Neural crest cell (in vitro differentiated cells): ENCODE measurements around the gene ETNPPL. TPM values are rescaled to one million over a fixed set of nuclear protein-coding genes. Genes with fewer than 3 reads are reported as not detected.

Source experiments
- DNase-seq: peaks from one replicate; pipeline ENCODE4 v3.0.0; 2021; ENCODE audit warnings: low read depth, mixed read lengths, low spot score
- H3K27ac Mint-ChIP-seq: one replicate; pipeline ENCODE4 v1.8.0; 2021; ENCODE audit warnings: mild to moderate bottlenecking, mixed read lengths; ENCODE audit not compliant: unreplicated experiment
- H3K27me3 Mint-ChIP-seq: 2 replicates; pipeline ENCODE4 v1.8.0; 2021; ENCODE audit warnings: low read depth, mild to moderate bottlenecking, mixed read lengths
- H3K36me3 Mint-ChIP-seq: 2 replicates; pipeline ENCODE4 v1.8.0; 2021; ENCODE audit warnings: low read depth, mild to moderate bottlenecking, mixed read lengths
- H3K4me1 Mint-ChIP-seq: 2 replicates; pipeline ENCODE4 v1.8.0; 2021; ENCODE audit warnings: mixed read lengths
- H3K4me3 Mint-ChIP-seq: one replicate; pipeline ENCODE4 v1.8.0; 2021; ENCODE audit warnings: mild to moderate bottlenecking, mixed read lengths
- H3K9me3 Mint-ChIP-seq: 2 replicates; pipeline ENCODE4 v1.8.0; 2021; ENCODE audit warnings: mixed read lengths
- total RNA-seq: library from RNA; stranded (reverse); gene quantifications from 2 replicates; pipeline ENCODE4 v1.2.1, GENCODE V29; 2021
- TF ChIP-seq, protein P1 (sequence below): fragments of 200-600 bp; sonication (generic); conservative IDR thresholded peaks from 2 replicates; pipeline ENCODE4 v1.5.0; 2021; ENCODE audit warnings: antibody characterized with exemption, mild to moderate bottlenecking

ETNPPL gene
- total RNA-seq, 1 donor from 2014 or later = 0.84 TPM

DNA sequence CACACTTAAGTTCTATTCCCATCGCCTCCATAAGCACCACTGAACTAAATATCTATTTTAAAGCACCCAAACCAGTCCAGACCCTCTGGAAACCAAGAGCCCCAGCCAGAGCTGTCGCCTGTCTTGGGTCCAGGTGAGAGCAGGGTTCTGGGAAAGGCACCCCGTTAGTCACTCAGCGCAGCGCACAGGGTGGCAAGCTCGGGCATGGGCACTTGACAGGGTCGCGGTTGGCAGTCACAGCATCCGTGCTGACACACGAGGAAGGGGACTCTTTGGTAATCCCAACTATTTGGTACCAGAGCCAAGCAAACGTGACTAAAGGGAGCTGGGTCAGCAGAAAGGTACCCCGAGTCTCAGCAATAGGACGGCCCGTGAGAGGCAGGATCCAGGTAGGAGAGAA, 24.3 kb upstream of the ETNPPL start:
- H3K36me3 Mint-ChIP-seq = no peaks in the 10 kb centered on the region
- H3K9me3 Mint-ChIP-seq = no peaks in the 10 kb centered on the region
- H3K4me3 Mint-ChIP-seq = no peak overlapping the region
- no peaks in the 10 kb centered on the region for H3K27me3 Mint-ChIP-seq
- H3K4me1 Mint-ChIP-seq = no peaks in the 10 kb centered on the region
- TF ChIP-seq, protein P1, sequence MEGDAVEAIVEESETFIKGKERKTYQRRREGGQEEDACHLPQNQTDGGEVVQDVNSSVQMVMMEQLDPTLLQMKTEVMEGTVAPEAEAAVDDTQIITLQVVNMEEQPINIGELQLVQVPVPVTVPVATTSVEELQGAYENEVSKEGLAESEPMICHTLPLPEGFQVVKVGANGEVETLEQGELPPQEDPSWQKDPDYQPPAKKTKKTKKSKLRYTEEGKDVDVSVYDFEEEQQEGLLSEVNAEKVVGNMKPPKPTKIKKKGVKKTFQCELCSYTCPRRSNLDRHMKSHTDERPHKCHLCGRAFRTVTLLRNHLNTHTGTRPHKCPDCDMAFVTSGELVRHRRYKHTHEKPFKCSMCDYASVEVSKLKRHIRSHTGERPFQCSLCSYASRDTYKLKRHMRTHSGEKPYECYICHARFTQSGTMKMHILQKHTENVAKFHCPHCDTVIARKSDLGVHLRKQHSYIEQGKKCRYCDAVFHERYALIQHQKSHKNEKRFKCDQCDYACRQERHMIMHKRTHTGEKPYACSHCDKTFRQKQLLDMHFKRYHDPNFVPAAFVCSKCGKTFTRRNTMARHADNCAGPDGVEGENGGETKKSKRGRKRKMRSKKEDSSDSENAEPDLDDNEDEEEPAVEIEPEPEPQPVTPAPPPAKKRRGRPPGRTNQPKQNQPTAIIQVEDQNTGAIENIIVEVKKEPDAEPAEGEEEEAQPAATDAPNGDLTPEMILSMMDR = no peak
- DNase-seq = no peak
- no peak overlapping the region for H3K27ac Mint-ChIP-seq

DNA sequence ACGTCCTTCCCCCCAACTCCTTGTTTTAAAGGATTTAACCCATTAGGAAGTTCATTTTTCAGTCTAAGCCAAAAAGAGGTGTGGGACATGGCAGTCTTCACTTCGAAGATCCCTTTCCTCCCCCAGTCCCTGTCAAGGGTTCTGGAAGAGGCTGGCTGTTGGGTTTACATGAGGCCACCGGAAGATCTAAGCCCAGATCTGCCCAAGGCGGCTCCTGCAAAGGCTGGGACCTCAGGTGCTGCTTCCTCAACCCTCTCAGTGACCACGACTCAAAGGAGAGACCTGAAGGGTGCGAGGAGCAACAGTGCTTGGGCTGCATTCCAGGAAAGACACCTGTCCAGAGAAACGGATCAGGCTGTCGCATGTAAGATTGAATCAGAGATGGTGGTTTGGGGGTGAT, 23.5 kb upstream of the ETNPPL start:
- Mint-ChIP-seq H3K9me3 (no peaks in the 10 kb centered on the region), H3K27ac (no peak overlapping the region), H3K36me3 (no peaks in the 10 kb centered on the region), H3K4me1 (no peaks in the 10 kb centered on the region), H3K27me3 (no peaks in the 10 kb centered on the region), H3K4me3 (no peak overlapping the region)
- TF ChIP-seq, protein P1 = no peak
- DNase-seq = no peak

DNA sequence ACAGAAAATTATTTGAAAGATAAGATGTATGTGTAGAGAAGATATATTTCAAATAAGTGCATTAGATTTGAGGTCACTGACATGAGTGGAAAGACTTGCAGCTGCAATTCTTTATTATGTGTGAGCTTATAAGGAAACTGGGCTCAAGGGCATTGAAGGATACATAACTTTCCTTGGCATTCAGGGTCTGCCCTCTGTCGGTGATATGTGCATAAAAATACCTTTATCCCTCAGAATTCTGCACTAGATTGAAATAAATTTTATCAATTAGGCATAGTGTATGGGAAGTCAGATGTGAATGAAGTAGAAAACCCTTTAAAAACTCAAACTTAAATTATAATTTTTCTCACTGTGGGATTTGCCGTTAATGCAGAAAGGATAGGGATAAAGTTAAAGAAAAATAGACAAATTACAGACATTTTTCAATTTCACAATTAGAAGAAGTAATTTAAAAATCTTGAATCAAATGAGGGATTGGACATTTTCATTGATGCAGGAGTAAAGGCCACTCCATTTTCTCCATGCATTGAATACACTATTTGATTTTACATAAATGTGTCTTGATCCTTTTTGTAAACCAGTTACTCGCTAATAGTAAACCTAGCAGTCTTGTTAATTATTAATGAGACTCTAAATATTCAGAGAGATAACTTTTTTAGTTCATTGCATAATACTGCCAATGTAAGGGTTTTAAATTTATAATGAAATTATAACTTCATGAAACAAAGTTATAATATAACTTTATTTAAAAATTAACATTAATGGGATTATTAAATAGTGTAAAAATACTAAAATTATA, 21.0 kb upstream of the ETNPPL start:
- TF ChIP-seq, protein P1 = peak; percentile 53
- Mint-ChIP-seq H3K4me3 (no peak overlapping the region), H3K9me3 (no peaks in the 10 kb centered on the region), H3K27me3 (no peaks in the 10 kb centered on the region), H3K36me3 (no peaks in the 10 kb centered on the region), H3K27ac (no peak overlapping the region), H3K4me1 (no peaks in the 10 kb centered on the region)
- no peak for DNase-seq

DNA sequence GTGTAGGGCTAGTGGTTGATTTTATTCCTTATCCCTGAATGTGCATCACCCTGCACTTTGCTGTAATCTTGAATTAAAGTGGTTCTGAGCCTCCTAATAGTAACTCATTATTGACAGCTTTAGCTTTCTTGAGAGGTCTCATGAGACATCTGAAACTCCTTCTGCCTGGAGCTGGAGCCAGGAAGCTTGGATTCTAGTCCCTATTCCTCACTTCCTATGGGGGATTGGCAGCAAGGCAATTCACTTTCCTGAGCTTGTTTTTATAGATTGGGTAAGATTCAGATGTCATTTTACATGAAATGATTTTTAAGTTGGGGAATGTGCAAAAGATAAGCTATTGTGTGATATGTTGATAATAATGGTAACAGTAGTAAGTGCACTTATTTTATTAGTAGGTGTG, 17.1 kb upstream of the ETNPPL start:
- Mint-ChIP-seq H3K27me3 (no peaks in the 10 kb centered on the region), H3K4me3 (no peak overlapping the region), H3K9me3 (no peaks in the 10 kb centered on the region), H3K4me1 (no peaks in the 10 kb centered on the region), H3K36me3 (no peaks in the 10 kb centered on the region), H3K27ac (no peak overlapping the region)
- no peak for DNase-seq
- TF ChIP-seq, protein P1 = no peak

DNA sequence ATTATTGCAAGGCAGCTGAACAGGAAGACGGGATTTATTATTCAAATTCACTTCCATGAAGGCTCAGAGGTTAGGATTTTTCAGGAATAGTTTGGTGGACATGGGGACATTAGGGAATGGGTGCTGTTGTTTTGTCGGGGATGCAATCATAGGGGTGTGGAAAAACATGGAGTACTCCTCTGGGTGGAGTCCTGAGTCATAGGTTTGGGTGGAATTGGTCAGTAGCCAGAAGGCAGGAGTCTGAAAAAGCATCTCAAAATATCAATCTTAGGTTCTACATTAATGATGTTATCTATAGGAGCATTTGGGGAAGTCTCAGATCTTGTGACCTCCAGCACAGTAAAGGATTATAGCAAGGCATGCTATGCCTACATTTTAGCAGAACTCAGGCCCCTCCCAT, 14.5 kb upstream of the ETNPPL start:
- TF ChIP-seq, protein P1 = no peak
- Mint-ChIP-seq H3K4me3 (no peak overlapping the region), H3K27me3 (no peaks in the 10 kb centered on the region), H3K36me3 (no peaks in the 10 kb centered on the region), H3K4me1 (no peaks in the 10 kb centered on the region), H3K9me3 (no peaks in the 10 kb centered on the region), H3K27ac (peak overlapping the region; percentile 29)
- DNase-seq = no peak
